Measurements from ENCODE around the gene S100A13. TPM values are rescaled to one million over a fixed set of nuclear protein-coding genes. Genes with fewer than 3 reads are reported as not detected.
"Not testable (repeated sequence)": the region's sequence is repeated elsewhere in the genome, so short reads cannot be mapped to it uniquely, and the experiment has no call there.

The S100A13 gene
- total RNA-seq, 1 experiment from 2014 or later = 111 TPM

GRCh38 chr1:153577624-153578051, 49.7 kb downstream of the S100A13 start:
- ChIA-PET CTCF (interaction anchor here (0.7 to 0.8 kb wide), 2 partner anchors 67 to 403 kb away, joined by 4 read pairs; no protein-coding TSS in a partner anchor), POLR2A (interaction anchor here (0.5 kb wide), 1 partner anchor 11 kb away, joined by 4 read pairs; no protein-coding TSS in a partner anchor)
- no peaks in the 10 kb centered on the region for H3K36me3 ChIP-seq (ENCODE audit: control insufficient read depth, insufficient read depth, low read length)
- H3K27ac ChIP-seq (ENCODE audit: low read length) = no peak overlapping the region
- BruUV-seq (replicated peaks) = no TSS peak
- in situ Hi-C loops (cut with HindIII; ENCODE audit: low pct_unique_long_range_greater_than_20kb, low sequenced_read_pairs) (no loop called here), intact Hi-C loops (cut with micrococcal nuclease; ENCODE audit: unreplicated experiment) (loop anchor here (10.0 kb wide), 1 partner anchor 77 kb away; the partner anchor contains the start of gene SNAPIN)
- no peak for DNase-seq (ENCODE audit: low read depth, low spot score)
- no peaks in the 10 kb centered on the region for H3K27me3 ChIP-seq (ENCODE audit: control insufficient read depth, insufficient read depth, low read length)
- TF ChIP-seq REST (IDR thresholded peaks at IDR 0.05; ENCODE audit: insufficient read depth in 1 of 2, low read depth in 2 of 2, low read length in 1 of 2) = no peak
- no peak for TF ChIP-seq SIN3A (IDR thresholded peaks at IDR 0.05; ENCODE audit: borderline replicate concordance, insufficient read depth, low read depth, low read length)
- no peak for TF ChIP-seq CTCF (IDR thresholded peaks at IDR 0.05)
- TF ChIP-seq POLR2AphosphoS5 (IDR thresholded peaks at IDR 0.05; ENCODE audit: low read depth, low read length) = no peak
- no peak for TF ChIP-seq TCF7L2 (IDR thresholded peaks at IDR 0.05; ENCODE audit: low read depth, low read length)
- H3K4me1 ChIP-seq (ENCODE audit: control insufficient read depth, insufficient read depth, low read length) = no peaks in the 10 kb centered on the region; the same call in 1 of the 2 replicates
- no peak; the same call in 1 of the 2 replicates for ATAC-seq
- H3K4me3 ChIP-seq (ENCODE audit: low read depth in 2 of 2, low read length in 2 of 2) = no peak overlapping the region
- no peaks in the 10 kb centered on the region for H3K9me3 ChIP-seq (ENCODE audit: control insufficient read depth, insufficient read depth, low read depth, low read length)

- TF ChIP-seq TCF7L2 (IDR thresholded peaks at IDR 0.05; ENCODE audit: low read depth, low read length) (no peak), SIN3A (IDR thresholded peaks at IDR 0.05; ENCODE audit: borderline replicate concordance, insufficient read depth, low read depth, low read length) (no peak), REST (IDR thresholded peaks at IDR 0.05; ENCODE audit: insufficient read depth in 1 of 2, low read depth in 2 of 2, low read length in 1 of 2) (no peak), POLR2AphosphoS5 (IDR thresholded peaks at IDR 0.05; ENCODE audit: low read depth, low read length) (no peak), CTCF (IDR thresholded peaks at IDR 0.05) (no peak)
- H3K27me3 ChIP-seq (ENCODE audit: control insufficient read depth, insufficient read depth, low read length) = no peaks in the 10 kb centered on the region
- intact Hi-C loops (cut with micrococcal nuclease; ENCODE audit: unreplicated experiment) = loop anchor here (10.0 kb wide), 1 partner anchor 78 kb away; the partner anchor contains the start of gene SNAPIN
- BruUV-seq (replicated peaks) = no TSS peak
- no peaks in the 10 kb centered on the region for H3K36me3 ChIP-seq (ENCODE audit: control insufficient read depth, insufficient read depth, low read length)
- no peak for DNase-seq (ENCODE audit: low read depth, low spot score)
- ChIA-PET POLR2A (no interaction called here), CTCF (interaction anchor here (0.6 to 0.8 kb wide), 3 partner anchors 66 to 402 kb away, joined by 4 to 5 read pairs (median 4); no protein-coding TSS in a partner anchor)
- no peak overlapping the region for H3K4me3 ChIP-seq (ENCODE audit: low read depth in 2 of 2, low read length in 2 of 2)
- in situ Hi-C loops (cut with HindIII; ENCODE audit: low pct_unique_long_range_greater_than_20kb, low sequenced_read_pairs) = no loop called here
- no peak for ATAC-seq
- H3K27ac ChIP-seq (ENCODE audit: low read length) = no peak overlapping the region
- no peaks in the 10 kb centered on the region; the same call in 1 of the 2 replicates for H3K4me1 ChIP-seq (ENCODE audit: control insufficient read depth, insufficient read depth, low read length)
- H3K9me3 ChIP-seq (ENCODE audit: control insufficient read depth, insufficient read depth, low read depth, low read length) = no peaks in the 10 kb centered on the region
Observed at GRCh38 chr1:153577138-153577537, 50.2 kb downstream of the S100A13 start.

GRCh38 chr1:153575497-153575896, 51.8 kb downstream of the S100A13 start:
- H3K27me3 ChIP-seq (ENCODE audit: control insufficient read depth, insufficient read depth, low read length); ATAC-seq; DNase-seq (ENCODE audit: low read depth, low spot score); H3K27ac ChIP-seq (ENCODE audit: low read length); H3K36me3 ChIP-seq (ENCODE audit: control insufficient read depth, insufficient read depth, low read length); BruUV-seq (replicated peaks); in situ Hi-C loops (cut with HindIII; ENCODE audit: low pct_unique_long_range_greater_than_20kb, low sequenced_read_pairs); H3K4me1 ChIP-seq (ENCODE audit: control insufficient read depth, insufficient read depth, low read length); H3K9me3 ChIP-seq (ENCODE audit: control insufficient read depth, insufficient read depth, low read depth, low read length); CTCF ChIA-PET; H3K4me3 ChIP-seq (ENCODE audit: low read depth in 2 of 2, low read length in 2 of 2): not testable (repeated sequence)
- intact Hi-C loops (cut with micrococcal nuclease; ENCODE audit: unreplicated experiment) = loop anchor here (10.0 kb wide), 1 partner anchor 79 kb away; the partner anchor contains the start of gene SNAPIN
- POLR2A ChIA-PET = interaction anchor here (0.6 kb wide), 1 partner anchor 152 kb away, joined by 3 read pairs; the partner anchor contains the start of gene INTS3

All from Panc1 (cell line).